Breast epithelium (tissue), 3 donors: ENCODE results near the gene TOP3B.

Experiments used
- CTCF ChIP-seq, 3 donors: fragments of 450-650 bp; IDR thresholded peaks; one replicate each; pipeline ENCODE4 v1.5.1; 2016 to 2017; ENCODE audit warnings: antibody characterized with exemption in 3 of 3, mild to moderate bottlenecking in 3 of 3, moderate library complexity in 3 of 3
- POLR2A ChIP-seq: fragments of 450-650 bp; IDR thresholded peaks from one replicate; pipeline ENCODE4 v1.6.1; 2016; ENCODE audit warnings: antibody characterized with exemption, mild to moderate bottlenecking, moderate library complexity

- TF ChIP-seq CTCF (IDR thresholded peaks at IDR 0.05) = no peak
- no peak for TF ChIP-seq POLR2A
These were observed 44.8 kb downstream of the TOP3B start for GRCh38 chr22:21937821-21938070.
